GM18873 (cell line): Measurements from ENCODE around the gene CD164L2.

ENCODE experiments used
- ATAC-seq: cut with Tn5 transposase; IDR thresholded peaks from one replicate; pipeline ENCODE4 v1.9.1; 2021; ENCODE audit warnings: mild to moderate bottlenecking, moderate library complexity, moderate number of reproducible peaks; ENCODE audit not compliant: unreplicated experiment, low FRiP score

The CD164L2 gene

DNA sequence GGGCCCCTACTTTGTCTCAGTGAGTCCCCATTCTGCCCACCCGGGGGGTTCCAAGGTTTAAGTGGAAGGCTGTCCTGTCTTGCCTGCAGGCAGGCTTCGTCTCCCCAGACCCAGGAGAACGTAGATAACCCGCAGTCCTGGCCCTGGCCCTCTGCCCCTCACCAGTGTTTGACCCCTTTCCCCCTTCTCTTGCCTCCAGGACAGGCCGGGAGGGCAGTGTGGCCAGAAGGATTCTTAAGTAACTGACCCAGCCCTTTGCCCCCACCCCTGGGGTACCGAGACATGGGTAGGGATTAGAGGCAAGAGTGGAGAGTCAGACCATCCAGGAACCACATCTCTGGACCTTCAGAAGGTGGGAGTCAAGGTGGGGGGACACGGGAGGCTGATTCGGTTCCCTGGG lies 52.3 kb downstream of the CD164L2 start:
- no peak for ATAC-seq
